IMR-90 (cell line): ENCODE results near the gene MTFR1L. TPM values are rescaled to one million over a fixed set of nuclear protein-coding genes. Genes with fewer than 3 reads are reported as not detected.

Source experiments
- ATAC-seq: fragments of 200-7000 bp; cut with Tn5 transposase; 2 replicates; pipeline ENCODE4 v1.9.1; 2020; ENCODE audit warnings: low read depth, mild to moderate bottlenecking, moderate library complexity
- BruUV-seq: library from RNA; stranded (reverse); fragments of 400-500 nt; replicated peaks from 2 replicates; lab custom pipeline; 2021; lab: Mats Ljungman, UMichigan
- CTCF ChIA-PET: fragments of 300-600 bp; formaldehyde crosslinking; extraction: SDS; loops from one replicate; lab custom pipeline; 2021; ENCODE audit warnings: antibody characterized with exemption; lab: Yijun Ruan, JAX
- POLR2A ChIA-PET: fragments of 300-600 bp; sonication (Branson Sonifier 250); formaldehyde crosslinking; loops from one replicate; lab custom pipeline; 2022; ENCODE audit warnings: antibody characterized with exemption; ENCODE audit not compliant: unreplicated experiment; lab: Charles Lee
- DNase-seq: peaks from one replicate; pipeline ENCODE4 v3.0.0; 2013
- H2AFZ ChIP-seq: replicated peaks from 2 replicates; pipeline ENCODE3; 2013; ENCODE audit warnings: low read length, mild to moderate bottlenecking; ENCODE audit not compliant: poor library complexity
- H2AK5ac ChIP-seq: 2 replicates; pipeline ENCODE4 v1.6.1; 2013; ENCODE audit warnings: low read depth, low read length, inconsistent platforms
- H2AK9ac ChIP-seq: replicated peaks from 2 replicates; pipeline ENCODE3; 2013; ENCODE audit warnings: mild to moderate bottlenecking, low read depth, low read length, moderate library complexity; ENCODE audit not compliant: poor library complexity
- H2BK120ac ChIP-seq: 2 replicates; pipeline ENCODE4 v1.6.1; 2013; ENCODE audit warnings: low read depth, low read length, inconsistent platforms
- H2BK15ac ChIP-seq: 3 replicates; pipeline ENCODE4 v1.6.1; 2013; ENCODE audit warnings: low read depth, low read length, inconsistent platforms
- H2BK20ac ChIP-seq: 2 replicates; pipeline ENCODE4 v1.6.1; 2013; ENCODE audit warnings: low read depth, mild to moderate bottlenecking, inconsistent platforms, low read length, moderate library complexity
- H2BK5ac ChIP-seq: 2 replicates; pipeline ENCODE4 v1.6.1; 2013; ENCODE audit warnings: mild to moderate bottlenecking, low read depth, low read length, inconsistent platforms; ENCODE audit not compliant: poor library complexity, severe bottlenecking
- H3K14ac ChIP-seq: replicated peaks from 2 replicates; pipeline ENCODE4 v1.6.1; 2013; ENCODE audit warnings: low read depth, low read length, inconsistent platforms
- H3K18ac ChIP-seq: 2 replicates; pipeline ENCODE4 v1.6.1; 2013; ENCODE audit warnings: low read depth, low read length, control low read depth
- H3K23ac ChIP-seq: 2 replicates; pipeline ENCODE4 v1.6.1; 2013; ENCODE audit warnings: low read depth, low read length, inconsistent platforms
- H3K27ac ChIP-seq: 2 replicates; pipeline ENCODE4 v1.5.1; 2013; ENCODE audit warnings: mild to moderate bottlenecking, control low read depth, low read length; ENCODE audit not compliant: insufficient read depth
- H3K27me3 ChIP-seq: 2 replicates; pipeline ENCODE4 v1.6.1; 2013; ENCODE audit warnings: low read length; ENCODE audit not compliant: control insufficient read depth, insufficient read depth
- H3K36me3 ChIP-seq: 2 replicates; pipeline ENCODE4 v1.6.1; 2013; ENCODE audit warnings: low read length, mixed read lengths; ENCODE audit not compliant: control insufficient read depth, insufficient read depth
- H3K4ac ChIP-seq: 2 replicates; pipeline ENCODE4 v1.6.1; 2013; ENCODE audit warnings: low read depth, low read length, inconsistent platforms
- H3K4me1 ChIP-seq: 2 replicates; pipeline ENCODE4 v1.6.1; 2013; ENCODE audit warnings: low read length, mixed read lengths; ENCODE audit not compliant: control insufficient read depth, insufficient read depth
- H3K4me2 ChIP-seq: 2 replicates; pipeline ENCODE4 v1.6.1; 2013; ENCODE audit warnings: low read depth, mild to moderate bottlenecking, control low read depth, low read length, moderate library complexity
- H3K4me3 ChIP-seq: 2 replicates; pipeline ENCODE4 v1.5.1; 2013; ENCODE audit warnings: low read depth, mild to moderate bottlenecking, control low read depth, low read length, moderate library complexity; ENCODE audit not compliant: insufficient read depth
- H3K56ac ChIP-seq: 2 replicates; pipeline ENCODE4 v1.6.1; 2013; ENCODE audit warnings: low read length, inconsistent platforms; ENCODE audit not compliant: insufficient read depth; ENCODE audit errors: extremely low read depth
- H3K79me1 ChIP-seq, 2 experiments: 2 replicates each; pipeline ENCODE4 v1.6.1; 2013; ENCODE audit warnings: low read length in 2 of 2, inconsistent platforms in 1 of 2, low read depth in 1 of 2
- H3K9ac ChIP-seq: 2 replicates; pipeline ENCODE4 v1.6.1; 2013; ENCODE audit warnings: low read depth, low read length, control low read depth
- H3K9me1 ChIP-seq: 2 replicates; pipeline ENCODE4 v1.6.1; 2013; ENCODE audit warnings: low read length, inconsistent platforms; ENCODE audit not compliant: insufficient read depth
- H3K9me3 ChIP-seq: 2 replicates; pipeline ENCODE4 v1.6.1; 2013; ENCODE audit warnings: low read length; ENCODE audit not compliant: control insufficient read depth, insufficient read depth
- H4K20me1 ChIP-seq: 2 replicates; pipeline ENCODE4 v1.6.1; 2013; ENCODE audit warnings: low read length, inconsistent platforms; ENCODE audit not compliant: insufficient read depth
- H4K5ac ChIP-seq: 2 replicates; pipeline ENCODE4 v1.6.1; 2013; ENCODE audit warnings: mild to moderate bottlenecking, low read depth, low read length, control low read depth
- H4K8ac ChIP-seq, 2 experiments: 2 replicates each; pipeline ENCODE4 v1.6.1; 2013; ENCODE audit warnings: low read depth in 2 of 2, low read length in 2 of 2, control low read depth in 1 of 2, inconsistent platforms in 1 of 2
- H4K91ac ChIP-seq: 2 replicates; pipeline ENCODE4 v1.6.1; 2013; ENCODE audit warnings: low read depth, low read length, inconsistent platforms; ENCODE audit not compliant: insufficient read depth
- BHLHE40 ChIP-seq: fragments of 150-350 bp; IDR thresholded peaks from 2 replicates; pipeline ENCODE4 v1.6.1; 2016; ENCODE audit warnings: mild to moderate bottlenecking, low read depth, low read length
- CEBPB ChIP-seq: IDR thresholded peaks from 2 replicates; pipeline ENCODE4 v1.6.1; 2012; ENCODE audit warnings: low read depth, low read length, improper control_type of control experiment
- CHD1 ChIP-seq: IDR thresholded peaks from 2 replicates; pipeline ENCODE4 v1.6.1; 2012; ENCODE audit warnings: low read depth, low read length, improper control_type of control experiment
- CTCF ChIP-seq: conservative IDR thresholded peaks from 2 replicates; pipeline ENCODE4 v1.5.1; 2012; ENCODE audit warnings: mild to moderate bottlenecking, low read depth, low read length, improper control_type of control experiment
- FOS ChIP-seq: fragments of 150-350 bp; IDR thresholded peaks from 2 replicates; pipeline ENCODE4 v1.6.1; 2016; ENCODE audit warnings: low read depth, low read length
- MAFK ChIP-seq: IDR thresholded peaks from 2 replicates; pipeline ENCODE4 v1.6.1; 2012; ENCODE audit warnings: low read depth, low read length, improper control_type of control experiment
- MAZ ChIP-seq: IDR thresholded peaks from 2 replicates; pipeline ENCODE4 v1.6.1; 2012; ENCODE audit warnings: low read depth, mild to moderate bottlenecking, low read length, improper control_type of control experiment, moderate library complexity, borderline replicate concordance
- MXI1 ChIP-seq: IDR thresholded peaks from 2 replicates; pipeline ENCODE4 v1.6.1; 2012; ENCODE audit warnings: low read depth, mild to moderate bottlenecking, low read length, moderate library complexity, borderline replicate concordance
- NFE2L2 ChIP-seq: fragments of 150-350 bp; IDR thresholded peaks from 2 replicates; pipeline ENCODE4 v1.6.1; 2016; ENCODE audit warnings: low read depth, mild to moderate bottlenecking, low read length
- RAD21 ChIP-seq: IDR thresholded peaks from 2 replicates; pipeline ENCODE4 v1.6.1; 2012; ENCODE audit warnings: low read length, improper control_type of control experiment
- RCOR1 ChIP-seq: IDR thresholded peaks from 2 replicates; pipeline ENCODE4 v1.6.1; 2012; ENCODE audit warnings: mild to moderate bottlenecking, low read length, improper control_type of control experiment; ENCODE audit not compliant: insufficient replicate concordance
- RFX5 ChIP-seq: IDR thresholded peaks from 2 replicates; pipeline ENCODE4 v1.8.0; 2012; ENCODE audit warnings: low read depth, mild to moderate bottlenecking, low read length, moderate library complexity
- USF2 ChIP-seq: fragments of 150-350 bp; IDR thresholded peaks from 2 replicates; pipeline ENCODE4 v1.6.1; 2017; ENCODE audit warnings: mild to moderate bottlenecking, antibody characterized with exemption, low read length, low read depth
- WGBS, 2 experiments: methylation state at CpG; one replicate each; pipeline versions ENCODE4 v1.1.5 to v1.1.7; 2013; ENCODE audit warnings: missing lambda C conversion rate in 2 of 2; ENCODE audit not compliant: insufficient read length in 1 of 2; ENCODE audit errors: extremely low coverage in 2 of 2; 5-methylcytosine and 5-hydroxymethylcytosine counted together
- dilution Hi-C: fragments of 300-500 bp; cut with HindIII; formaldehyde crosslinking; loops from one replicate; pipeline ENCODE4 v1.14.3; 2018; ENCODE audit warnings: low sequenced_read_pairs; ENCODE audit not compliant: unreplicated experiment
- in situ Hi-C: fragments of 300-500 bp; cut with MboI; formaldehyde crosslinking; loops from 3 replicates; pipeline ENCODE4 v1.14.3; 2019; ENCODE audit warnings: low sequenced_read_pairs, inconsistent platforms, mixed read lengths
- intact Hi-C: fragments of 100-400 bp; cut with micrococcal nuclease; formaldehyde crosslinking; loops from 2 replicates; pipeline ENCODE4 v1.10.0; 2022
- polyA plus RNA-seq, 3 experiments: library from polyadenylated mRNA; depleted of rRNA; stranded (reverse); fragments of >200 nt; gene quantifications; 2 replicates each; pipeline ENCODE4 v1.2.3, GENCODE V29; 2012; ENCODE audit warnings: low replicate concordance in 1 of 3
- total RNA-seq: library from RNA; depleted of rRNA; stranded (reverse); fragments of >200 nt; gene quantifications from 2 replicates; pipeline ENCODE4 v1.2.3, GENCODE V29; 2012
- TF ChIP-seq, protein P1 (sequence below): fragments of 150-350 bp; IDR thresholded peaks from 2 replicates; pipeline ENCODE4 v1.6.1; 2016; ENCODE audit warnings: low read depth, mild to moderate bottlenecking, low read length, moderate library complexity, borderline replicate concordance

MTFR1L gene
- total and polyA plus RNA-seq, 2 of the 4 experiments (the other 2 are of a cell fraction), result 69.1 to 69.7 TPM

DNA sequence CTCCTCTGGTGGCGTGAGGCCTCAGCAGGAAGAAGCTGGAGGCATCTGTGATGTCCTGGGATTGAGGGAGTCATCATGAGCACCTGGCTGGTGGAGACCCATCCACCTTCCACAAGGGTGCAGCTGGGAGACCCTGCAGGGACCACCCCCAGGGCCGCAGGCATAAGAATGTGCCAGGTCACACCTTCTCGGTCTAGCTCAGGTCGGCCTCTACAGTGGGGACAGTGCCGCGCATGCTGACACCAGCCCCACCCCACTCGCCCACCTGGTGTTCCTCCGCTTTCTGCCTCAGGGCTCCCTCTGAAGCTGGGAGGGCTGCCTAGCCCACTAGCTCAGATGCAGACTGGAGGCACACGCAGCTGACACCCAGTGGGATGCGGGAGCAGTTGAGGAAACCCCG, 61.5 kb downstream of the MTFR1L start:
- ATAC-seq (no peak), DNase-seq (no peak)
- ChIA-PET CTCF (no interaction called here), POLR2A (no interaction called here)
- in situ Hi-C loops, result no loop called here
- Histone ChIP-seq H3K27me3 (no peaks in the 10 kb centered on the region), H3K9me1 (no peaks in the 10 kb centered on the region), H2AFZ (no peak overlapping the region), H4K91ac (no peak overlapping the region), H4K8ac (no peak overlapping the region), H3K4ac (no peak overlapping the region), H2BK20ac (no peak overlapping the region), H3K9me3 (no peaks in the 10 kb centered on the region), H4K5ac (no peak overlapping the region), H2AK9ac (no peak overlapping the region), H2BK15ac (no peak overlapping the region), H3K27ac (no peak overlapping the region), H2BK120ac (no peak overlapping the region), H3K4me2 (no peak overlapping the region), H3K56ac (no peak overlapping the region), H2AK5ac (no peak overlapping the region; the same call in 1 of the 2 replicates), H3K9ac (no peak overlapping the region), H3K18ac (no peak overlapping the region), H3K4me1 (peaks cover under 1% of the 10 kb centered on the region; the same call in 1 of the 2 replicates), H2BK5ac (no peak overlapping the region), H3K36me3 (no peaks in the 10 kb centered on the region), H3K14ac (no peak overlapping the region), H4K20me1 (no peaks in the 10 kb centered on the region), H3K79me1 (no peaks in the 10 kb centered on the region; a peak in 1 of 4 replicates), H3K4me3 (no peak overlapping the region), H3K23ac (no peak overlapping the region)
- BruUV-seq, result no TSS peak
- dilution Hi-C loops, result no loop called here
- TF ChIP-seq MXI1 (no peak), RFX5 (no peak), MAZ (no peak), RAD21 (no peak), NFE2L2 (no peak), FOS (no peak), BHLHE40 (no peak), CTCF (no peak), MAFK (no peak), USF2 (no peak), RCOR1 (no peak), CHD1 (no peak), CEBPB (no peak)
- TF ChIP-seq, protein P1, sequence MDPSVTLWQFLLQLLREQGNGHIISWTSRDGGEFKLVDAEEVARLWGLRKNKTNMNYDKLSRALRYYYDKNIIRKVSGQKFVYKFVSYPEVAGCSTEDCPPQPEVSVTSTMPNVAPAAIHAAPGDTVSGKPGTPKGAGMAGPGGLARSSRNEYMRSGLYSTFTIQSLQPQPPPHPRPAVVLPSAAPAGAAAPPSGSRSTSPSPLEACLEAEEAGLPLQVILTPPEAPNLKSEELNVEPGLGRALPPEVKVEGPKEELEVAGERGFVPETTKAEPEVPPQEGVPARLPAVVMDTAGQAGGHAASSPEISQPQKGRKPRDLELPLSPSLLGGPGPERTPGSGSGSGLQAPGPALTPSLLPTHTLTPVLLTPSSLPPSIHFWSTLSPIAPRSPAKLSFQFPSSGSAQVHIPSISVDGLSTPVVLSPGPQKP, result no peak
- intact Hi-C loops, result no loop called here
- WGBS, 2 experiments, result 87% methylated on average over 4 of the region's 11 CpGs; no CpG with 5 or more reads in 1 of the 2 experiments
